GM23338 (cell line): ENCODE data around the gene ZNF12. TPM values are rescaled to one million over a fixed set of nuclear protein-coding genes. Genes with fewer than 3 reads are reported as not detected.

Experiments
- ATAC-seq: fragments of 200-7000 bp; cut with Tn5 transposase; 3 replicates; pipeline ENCODE4 v1.9.1; 2020
- DNase-seq: peaks from one replicate; pipeline ENCODE4 v3.0.0-alpha.2; 2015; ENCODE audit warnings: low spot score
- H2AFZ ChIP-seq: fragments of 200-600 bp; sonication (generic); 2 replicates; pipeline ENCODE4 v1.8.0; 2016; ENCODE audit warnings: antibody characterized with exemption, mild to moderate bottlenecking, moderate library complexity
- H3F3A ChIP-seq: fragments of 200-600 bp; sonication (generic); replicated peaks from 2 replicates; pipeline ENCODE4 v1.8.0; 2017; ENCODE audit warnings: antibody characterized with exemption, mixed run types, low read depth
- H3K27ac ChIP-seq: fragments of 200-600 bp; sonication (generic); 2 replicates; pipeline ENCODE4 v1.6.1; 2016; ENCODE audit warnings: low read depth
- H3K27me3 ChIP-seq: fragments of 200-600 bp; sonication (generic); 2 replicates; pipeline ENCODE4 v1.8.0; 2016; ENCODE audit warnings: mild to moderate bottlenecking, mixed run types, moderate library complexity; ENCODE audit not compliant: insufficient read depth
- H3K36me3 ChIP-seq: fragments of 200-600 bp; sonication (generic); 2 replicates; pipeline ENCODE4 v1.8.0; 2016; ENCODE audit warnings: mild to moderate bottlenecking; ENCODE audit not compliant: insufficient read depth
- H3K4me1 ChIP-seq: fragments of 200-600 bp; sonication (generic); 2 replicates; pipeline ENCODE4 v1.8.0; 2016; ENCODE audit warnings: mild to moderate bottlenecking, moderate library complexity; ENCODE audit not compliant: insufficient read depth
- H3K4me2 ChIP-seq: fragments of 200-600 bp; sonication (generic); 2 replicates; pipeline ENCODE4 v1.7.1; 2017; ENCODE audit warnings: mixed run types
- H3K4me3 ChIP-seq: fragments of 200-600 bp; sonication (generic); 2 replicates; pipeline ENCODE4 v1.6.1; 2016; ENCODE audit warnings: mixed run types
- H3K79me2 ChIP-seq: fragments of 200-600 bp; sonication (generic); replicated peaks from 2 replicates; pipeline ENCODE4 v1.8.0; 2017; ENCODE audit warnings: mild to moderate bottlenecking; ENCODE audit not compliant: insufficient read depth
- H3K9me2 ChIP-seq: fragments of 200-600 bp; sonication (generic); 2 replicates; pipeline ENCODE4 v1.8.0; 2017; ENCODE audit not compliant: insufficient read depth
- H4K20me1 ChIP-seq: fragments of 200-600 bp; sonication (generic); replicated peaks from 2 replicates; pipeline ENCODE4 v1.8.0; 2017; ENCODE audit warnings: mild to moderate bottlenecking; ENCODE audit not compliant: insufficient read depth
- H3K27ac Mint-ChIP-seq: 2 replicates; pipeline ENCODE4 v1.8.0; 2020; ENCODE audit warnings: inconsistent platforms, mild to moderate bottlenecking, moderate library complexity, mixed read lengths
- H3K27me3 Mint-ChIP-seq: 3 replicates; pipeline ENCODE4 v1.8.0; 2022; ENCODE audit warnings: low read depth, mild to moderate bottlenecking, moderate library complexity, mixed read lengths, inconsistent platforms; ENCODE audit not compliant: insufficient read depth, poor library complexity
- H3K36me3 Mint-ChIP-seq: 3 replicates; pipeline ENCODE4 v1.8.0; 2021; ENCODE audit warnings: low read depth, mild to moderate bottlenecking, inconsistent platforms, moderate library complexity, mixed read lengths
- H3K4me1 Mint-ChIP-seq: 3 replicates; pipeline ENCODE4 v1.8.0; 2020; ENCODE audit warnings: mild to moderate bottlenecking, inconsistent platforms, mixed read lengths
- H3K4me3 Mint-ChIP-seq: 3 replicates; pipeline ENCODE4 v1.8.0; 2021; ENCODE audit warnings: moderate library complexity, mild to moderate bottlenecking, inconsistent platforms, mixed read lengths
- H3K9me3 Mint-ChIP-seq: 3 replicates; pipeline ENCODE4 v1.8.0; 2020; ENCODE audit warnings: moderate library complexity, mild to moderate bottlenecking, inconsistent platforms, mixed read lengths
- CREB1 ChIP-seq: fragments of 250-450 bp; sonication (Bioruptor Pico); IDR thresholded peaks from 2 replicates; pipeline ENCODE4 v1.5.0; 2020; ENCODE audit warnings: low read depth, mild to moderate bottlenecking, moderate library complexity
- EZH2 ChIP-seq: fragments of 200-600 bp; sonication (generic); IDR thresholded peaks from one replicate; pipeline ENCODE4 v1.8.0; 2017; ENCODE audit warnings: antibody characterized with exemption, mild to moderate bottlenecking, low read depth; ENCODE audit not compliant: unreplicated experiment
- EZH2phosphoT487 ChIP-seq: fragments of 200-600 bp; sonication (generic); IDR thresholded peaks from one replicate; pipeline ENCODE4 v1.8.1; 2018; ENCODE audit warnings: antibody characterized with exemption; ENCODE audit not compliant: unreplicated experiment
- JUNB ChIP-seq: IDR thresholded peaks from one replicate; pipeline ENCODE4 v1.6.1; 2016; ENCODE audit warnings: antibody characterized with exemption; ENCODE audit not compliant: unreplicated experiment
- NANOG ChIP-seq: IDR thresholded peaks from 2 replicates; pipeline ENCODE4 v1.6.1; 2016; ENCODE audit warnings: antibody characterized with exemption, borderline replicate concordance
- POLR2AphosphoS5 ChIP-seq: IDR thresholded peaks from 2 replicates; pipeline ENCODE4 v1.6.1; 2016; ENCODE audit warnings: antibody characterized with exemption, low read depth
- STAT1 ChIP-seq: IDR thresholded peaks from one replicate; pipeline ENCODE4 v1.6.1; 2016; ENCODE audit warnings: antibody characterized with exemption; ENCODE audit not compliant: unreplicated experiment
- ZNF114 ChIP-seq: fragments of 250-450 bp; sonication (Bioruptor Pico); IDR thresholded peaks from 2 replicates; pipeline ENCODE4 v1.5.0; 2020; ENCODE audit warnings: mild to moderate bottlenecking, moderate library complexity
- ZNF331 ChIP-seq: fragments of 250-450 bp; sonication (Bioruptor Pico); IDR thresholded peaks from 2 replicates; pipeline ENCODE4 v1.5.0; 2020; ENCODE audit warnings: low read depth, mild to moderate bottlenecking, moderate library complexity
- polyA plus RNA-seq: library from polyadenylated mRNA; unstranded; fragments of >200 nt; fragmentation: Nextera tagmentation; extraction: Ambion mirVana; gene quantifications from 2 replicates; pipeline ENCODE4 v1.2.1, GENCODE V29; 2016
- total RNA-seq: library from RNA; depleted of rRNA; stranded (reverse); fragments of >200 nt; shearing (Covaris generic); gene quantifications from 2 replicates; pipeline ENCODE4 v1.2.3, GENCODE V29; 2014
- TF ChIP-seq, protein P1 (sequence below): IDR thresholded peaks from one replicate; pipeline ENCODE4 v1.6.1; 2018; ENCODE audit warnings: antibody characterized with exemption; ENCODE audit not compliant: unreplicated experiment
- TF ChIP-seq, protein P2 (sequence below), 2 experiments: fragments of 200-600 bp in 1 of 2; sonication (generic) in 1 of 2; conservative IDR thresholded peaks; 2 replicates each; pipeline versions ENCODE4 v1.5.1 to v1.6.1; 2016 to 2017; ENCODE audit warnings: antibody characterized with exemption in 2 of 2, low read depth in 2 of 2, mild to moderate bottlenecking in 2 of 2, moderate library complexity in 1 of 2
- TF ChIP-seq, protein P3 (sequence below): fragments of 250-450 bp; sonication (Bioruptor Pico); IDR thresholded peaks from 2 replicates; pipeline ENCODE4 v1.5.0; 2020; ENCODE audit warnings: mild to moderate bottlenecking, moderate library complexity
- TF ChIP-seq, protein P4 (sequence below): IDR thresholded peaks from 2 replicates; pipeline ENCODE4 v1.6.1; 2016; ENCODE audit warnings: antibody characterized with exemption

The ZNF12 gene
- total and polyA plus RNA-seq, 2 experiments from 2014 or later, result 9.6 to 17.8 TPM

DNA sequence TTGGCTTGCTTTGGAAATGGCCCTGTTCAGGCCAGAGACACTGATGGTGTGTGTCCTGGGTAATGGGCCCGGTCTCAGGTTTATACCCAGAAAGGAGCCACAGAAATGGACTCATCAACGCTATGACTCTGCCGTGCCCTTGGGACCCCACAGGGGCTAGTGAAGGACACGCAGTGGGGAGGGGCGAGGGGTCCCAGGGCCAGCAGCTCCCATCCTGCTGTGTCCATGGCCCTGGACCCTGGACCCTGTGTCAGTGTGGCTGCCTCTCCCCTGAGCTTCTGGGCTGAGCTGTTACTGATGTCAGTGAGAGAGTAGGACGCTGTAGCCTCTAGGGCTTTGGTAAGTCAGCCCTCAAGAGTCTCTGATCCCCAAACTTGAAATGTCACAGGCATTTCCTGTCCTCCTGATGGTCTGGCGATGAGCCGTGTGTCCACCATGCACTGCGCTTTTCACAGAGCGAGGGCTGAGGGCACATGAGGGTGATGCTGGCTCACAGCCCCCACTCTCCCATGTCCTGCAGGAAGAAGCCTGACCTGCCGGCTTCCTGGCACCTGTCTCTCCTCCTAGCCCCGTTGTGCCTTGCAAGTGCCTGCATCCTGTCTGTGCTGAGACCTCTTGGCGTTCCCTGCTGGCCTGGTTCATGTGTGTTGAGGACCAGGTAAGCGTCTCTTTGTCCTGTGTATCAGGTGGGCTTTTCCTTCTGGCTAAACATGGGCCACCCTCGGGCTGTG is 65.3 kb downstream of the ZNF12 start:
- Mint-ChIP-seq H3K4me1 (peaks cover 18% of the 10 kb centered on the region; the same call in 2 of the 3 replicates), H3K36me3 (peaks cover 9% of the 10 kb centered on the region), H3K9me3 (no peaks in the 10 kb centered on the region), H3K27me3 (peaks cover 25% of the 10 kb centered on the region), H3K27ac (no peak overlapping the region), H3K4me3 (no peak overlapping the region)
- ATAC-seq (no peak), DNase-seq (no peak)
- H3K27ac ChIP-seq, result no peak overlapping the region
- H3K4me3 ChIP-seq, result no peak overlapping the region
- no peaks in the 10 kb centered on the region for H3K27me3 ChIP-seq
- H3F3A ChIP-seq, result no peaks in the 10 kb centered on the region
- H3K4me1 ChIP-seq, result no peaks in the 10 kb centered on the region; the same call in 1 of the 2 replicates
- H2AFZ ChIP-seq, result no peak overlapping the region
- no peaks in the 10 kb centered on the region; the same call in 1 of the 2 replicates for H4K20me1 ChIP-seq
- no peaks in the 10 kb centered on the region for H3K36me3 ChIP-seq
- no peaks in the 10 kb centered on the region for H3K9me2 ChIP-seq
- no peaks in the 10 kb centered on the region for H3K79me2 ChIP-seq
- H3K4me2 ChIP-seq, result no peak overlapping the region
- TF ChIP-seq, protein P1, sequence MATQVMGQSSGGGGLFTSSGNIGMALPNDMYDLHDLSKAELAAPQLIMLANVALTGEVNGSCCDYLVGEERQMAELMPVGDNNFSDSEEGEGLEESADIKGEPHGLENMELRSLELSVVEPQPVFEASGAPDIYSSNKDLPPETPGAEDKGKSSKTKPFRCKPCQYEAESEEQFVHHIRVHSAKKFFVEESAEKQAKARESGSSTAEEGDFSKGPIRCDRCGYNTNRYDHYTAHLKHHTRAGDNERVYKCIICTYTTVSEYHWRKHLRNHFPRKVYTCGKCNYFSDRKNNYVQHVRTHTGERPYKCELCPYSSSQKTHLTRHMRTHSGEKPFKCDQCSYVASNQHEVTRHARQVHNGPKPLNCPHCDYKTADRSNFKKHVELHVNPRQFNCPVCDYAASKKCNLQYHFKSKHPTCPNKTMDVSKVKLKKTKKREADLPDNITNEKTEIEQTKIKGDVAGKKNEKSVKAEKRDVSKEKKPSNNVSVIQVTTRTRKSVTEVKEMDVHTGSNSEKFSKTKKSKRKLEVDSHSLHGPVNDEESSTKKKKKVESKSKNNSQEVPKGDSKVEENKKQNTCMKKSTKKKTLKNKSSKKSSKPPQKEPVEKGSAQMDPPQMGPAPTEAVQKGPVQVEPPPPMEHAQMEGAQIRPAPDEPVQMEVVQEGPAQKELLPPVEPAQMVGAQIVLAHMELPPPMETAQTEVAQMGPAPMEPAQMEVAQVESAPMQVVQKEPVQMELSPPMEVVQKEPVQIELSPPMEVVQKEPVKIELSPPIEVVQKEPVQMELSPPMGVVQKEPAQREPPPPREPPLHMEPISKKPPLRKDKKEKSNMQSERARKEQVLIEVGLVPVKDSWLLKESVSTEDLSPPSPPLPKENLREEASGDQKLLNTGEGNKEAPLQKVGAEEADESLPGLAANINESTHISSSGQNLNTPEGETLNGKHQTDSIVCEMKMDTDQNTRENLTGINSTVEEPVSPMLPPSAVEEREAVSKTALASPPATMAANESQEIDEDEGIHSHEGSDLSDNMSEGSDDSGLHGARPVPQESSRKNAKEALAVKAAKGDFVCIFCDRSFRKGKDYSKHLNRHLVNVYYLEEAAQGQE, result no peak
- TF ChIP-seq ZNF331, result no peak
- no peak for TF ChIP-seq ZNF114 (CRISPR knock-in tag)
- TF ChIP-seq, protein P2, sequence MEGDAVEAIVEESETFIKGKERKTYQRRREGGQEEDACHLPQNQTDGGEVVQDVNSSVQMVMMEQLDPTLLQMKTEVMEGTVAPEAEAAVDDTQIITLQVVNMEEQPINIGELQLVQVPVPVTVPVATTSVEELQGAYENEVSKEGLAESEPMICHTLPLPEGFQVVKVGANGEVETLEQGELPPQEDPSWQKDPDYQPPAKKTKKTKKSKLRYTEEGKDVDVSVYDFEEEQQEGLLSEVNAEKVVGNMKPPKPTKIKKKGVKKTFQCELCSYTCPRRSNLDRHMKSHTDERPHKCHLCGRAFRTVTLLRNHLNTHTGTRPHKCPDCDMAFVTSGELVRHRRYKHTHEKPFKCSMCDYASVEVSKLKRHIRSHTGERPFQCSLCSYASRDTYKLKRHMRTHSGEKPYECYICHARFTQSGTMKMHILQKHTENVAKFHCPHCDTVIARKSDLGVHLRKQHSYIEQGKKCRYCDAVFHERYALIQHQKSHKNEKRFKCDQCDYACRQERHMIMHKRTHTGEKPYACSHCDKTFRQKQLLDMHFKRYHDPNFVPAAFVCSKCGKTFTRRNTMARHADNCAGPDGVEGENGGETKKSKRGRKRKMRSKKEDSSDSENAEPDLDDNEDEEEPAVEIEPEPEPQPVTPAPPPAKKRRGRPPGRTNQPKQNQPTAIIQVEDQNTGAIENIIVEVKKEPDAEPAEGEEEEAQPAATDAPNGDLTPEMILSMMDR (conservative IDR thresholded peaks at IDR 0.05; ENCODE audit: low read depth in 2 of 2), result no peak
- TF ChIP-seq EZH2phosphoT487, result no peak
- TF ChIP-seq, protein P3, sequence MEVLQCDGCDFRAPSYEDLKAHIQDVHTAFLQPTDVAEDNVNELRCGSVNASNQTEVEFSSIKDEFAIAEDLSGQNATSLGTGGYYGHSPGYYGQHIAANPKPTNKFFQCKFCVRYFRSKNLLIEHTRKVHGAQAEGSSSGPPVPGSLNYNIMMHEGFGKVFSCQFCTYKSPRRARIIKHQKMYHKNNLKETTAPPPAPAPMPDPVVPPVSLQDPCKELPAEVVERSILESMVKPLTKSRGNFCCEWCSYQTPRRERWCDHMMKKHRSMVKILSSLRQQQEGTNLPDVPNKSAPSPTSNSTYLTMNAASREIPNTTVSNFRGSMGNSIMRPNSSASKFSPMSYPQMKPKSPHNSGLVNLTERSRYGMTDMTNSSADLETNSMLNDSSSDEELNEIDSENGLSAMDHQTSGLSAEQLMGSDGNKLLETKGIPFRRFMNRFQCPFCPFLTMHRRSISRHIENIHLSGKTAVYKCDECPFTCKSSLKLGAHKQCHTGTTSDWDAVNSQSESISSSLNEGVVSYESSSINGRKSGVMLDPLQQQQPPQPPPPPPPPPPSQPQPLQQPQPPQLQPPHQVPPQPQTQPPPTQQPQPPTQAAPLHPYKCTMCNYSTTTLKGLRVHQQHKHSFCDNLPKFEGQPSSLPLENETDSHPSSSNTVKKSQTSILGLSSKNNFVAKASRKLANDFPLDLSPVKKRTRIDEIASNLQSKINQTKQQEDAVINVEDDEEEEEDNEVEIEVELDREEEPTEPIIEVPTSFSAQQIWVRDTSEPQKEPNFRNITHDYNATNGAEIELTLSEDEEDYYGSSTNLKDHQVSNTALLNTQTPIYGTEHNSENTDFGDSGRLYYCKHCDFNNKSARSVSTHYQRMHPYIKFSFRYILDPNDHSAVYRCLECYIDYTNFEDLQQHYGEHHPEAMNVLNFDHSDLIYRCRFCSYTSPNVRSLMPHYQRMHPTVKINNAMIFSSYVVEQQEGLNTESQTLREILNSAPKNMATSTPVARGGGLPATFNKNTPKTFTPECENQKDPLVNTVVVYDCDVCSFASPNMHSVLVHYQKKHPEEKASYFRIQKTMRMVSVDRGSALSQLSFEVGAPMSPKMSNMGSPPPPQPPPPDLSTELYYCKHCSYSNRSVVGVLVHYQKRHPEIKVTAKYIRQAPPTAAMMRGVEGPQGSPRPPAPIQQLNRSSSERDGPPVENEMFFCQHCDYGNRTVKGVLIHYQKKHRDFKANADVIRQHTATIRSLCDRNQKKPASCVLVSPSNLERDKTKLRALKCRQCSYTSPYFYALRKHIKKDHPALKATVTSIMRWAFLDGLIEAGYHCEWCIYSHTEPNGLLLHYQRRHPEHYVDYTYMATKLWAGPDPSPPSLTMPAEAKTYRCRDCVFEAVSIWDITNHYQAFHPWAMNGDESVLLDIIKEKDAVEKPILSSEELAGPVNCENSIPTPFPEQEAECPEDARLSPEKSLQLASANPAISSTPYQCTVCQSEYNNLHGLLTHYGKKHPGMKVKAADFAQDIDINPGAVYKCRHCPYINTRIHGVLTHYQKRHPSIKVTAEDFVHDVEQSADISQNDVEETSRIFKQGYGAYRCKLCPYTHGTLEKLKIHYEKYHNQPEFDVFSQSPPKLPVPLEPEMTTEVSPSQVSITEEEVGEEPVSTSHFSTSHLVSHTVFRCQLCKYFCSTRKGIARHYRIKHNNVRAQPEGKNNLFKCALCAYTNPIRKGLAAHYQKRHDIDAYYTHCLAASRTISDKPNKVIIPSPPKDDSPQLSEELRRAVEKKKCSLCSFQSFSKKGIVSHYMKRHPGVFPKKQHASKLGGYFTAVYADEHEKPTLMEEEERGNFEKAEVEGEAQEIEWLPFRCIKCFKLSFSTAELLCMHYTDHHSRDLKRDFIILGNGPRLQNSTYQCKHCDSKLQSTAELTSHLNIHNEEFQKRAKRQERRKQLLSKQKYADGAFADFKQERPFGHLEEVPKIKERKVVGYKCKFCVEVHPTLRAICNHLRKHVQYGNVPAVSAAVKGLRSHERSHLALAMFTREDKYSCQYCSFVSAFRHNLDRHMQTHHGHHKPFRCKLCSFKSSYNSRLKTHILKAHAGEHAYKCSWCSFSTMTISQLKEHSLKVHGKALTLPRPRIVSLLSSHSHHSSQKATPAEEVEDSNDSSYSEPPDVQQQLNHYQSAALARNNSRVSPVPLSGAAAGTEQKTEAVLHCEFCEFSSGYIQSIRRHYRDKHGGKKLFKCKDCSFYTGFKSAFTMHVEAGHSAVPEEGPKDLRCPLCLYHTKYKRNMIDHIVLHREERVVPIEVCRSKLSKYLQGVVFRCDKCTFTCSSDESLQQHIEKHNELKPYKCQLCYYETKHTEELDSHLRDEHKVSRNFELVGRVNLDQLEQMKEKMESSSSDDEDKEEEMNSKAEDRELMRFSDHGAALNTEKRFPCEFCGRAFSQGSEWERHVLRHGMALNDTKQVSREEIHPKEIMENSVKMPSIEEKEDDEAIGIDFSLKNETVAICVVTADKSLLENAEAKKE (CRISPR knock-in tag), result no peak
- TF ChIP-seq NANOG, result no peak
- no peak for TF ChIP-seq POLR2AphosphoS5
- no peak for TF ChIP-seq STAT1
- TF ChIP-seq JUNB, result no peak
- no peak for TF ChIP-seq EZH2
- TF ChIP-seq, protein P4, sequence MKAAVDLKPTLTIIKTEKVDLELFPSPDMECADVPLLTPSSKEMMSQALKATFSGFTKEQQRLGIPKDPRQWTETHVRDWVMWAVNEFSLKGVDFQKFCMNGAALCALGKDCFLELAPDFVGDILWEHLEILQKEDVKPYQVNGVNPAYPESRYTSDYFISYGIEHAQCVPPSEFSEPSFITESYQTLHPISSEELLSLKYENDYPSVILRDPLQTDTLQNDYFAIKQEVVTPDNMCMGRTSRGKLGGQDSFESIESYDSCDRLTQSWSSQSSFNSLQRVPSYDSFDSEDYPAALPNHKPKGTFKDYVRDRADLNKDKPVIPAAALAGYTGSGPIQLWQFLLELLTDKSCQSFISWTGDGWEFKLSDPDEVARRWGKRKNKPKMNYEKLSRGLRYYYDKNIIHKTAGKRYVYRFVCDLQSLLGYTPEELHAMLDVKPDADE, result no peak
- no peak for TF ChIP-seq CREB1 (CRISPR knock-in tag)
